Adrenal gland (tissue), 5 donors: ENCODE measurements around the gene LATS2.

Experiments used
- POLR2A ChIP-seq, 2 donors: fragments of 450-650 bp; IDR thresholded peaks; one replicate each; pipeline ENCODE4 v1.6.1; 2017; ENCODE audit warnings: antibody characterized with exemption in 2 of 2, mild to moderate bottlenecking in 2 of 2, moderate library complexity in 1 of 2
- TF ChIP-seq, protein P1 (sequence below), 6 experiments: fragments of 450-650 bp in 4 of 6; fragments of 200-600 bp in 2 of 6; sonication (generic) in 1 of 6; IDR thresholded peaks; 1 replicate in 5 of 6; 2 replicates in 1 of 6; pipeline versions ENCODE4 v1.5.1 to v1.8.0; 2016 to 2021; ENCODE audit warnings: antibody characterized with exemption in 6 of 6, mild to moderate bottlenecking in 2 of 6, moderate library complexity in 1 of 6
- donor health status: DM: no; HTN: no; CAD: no.

DNA sequence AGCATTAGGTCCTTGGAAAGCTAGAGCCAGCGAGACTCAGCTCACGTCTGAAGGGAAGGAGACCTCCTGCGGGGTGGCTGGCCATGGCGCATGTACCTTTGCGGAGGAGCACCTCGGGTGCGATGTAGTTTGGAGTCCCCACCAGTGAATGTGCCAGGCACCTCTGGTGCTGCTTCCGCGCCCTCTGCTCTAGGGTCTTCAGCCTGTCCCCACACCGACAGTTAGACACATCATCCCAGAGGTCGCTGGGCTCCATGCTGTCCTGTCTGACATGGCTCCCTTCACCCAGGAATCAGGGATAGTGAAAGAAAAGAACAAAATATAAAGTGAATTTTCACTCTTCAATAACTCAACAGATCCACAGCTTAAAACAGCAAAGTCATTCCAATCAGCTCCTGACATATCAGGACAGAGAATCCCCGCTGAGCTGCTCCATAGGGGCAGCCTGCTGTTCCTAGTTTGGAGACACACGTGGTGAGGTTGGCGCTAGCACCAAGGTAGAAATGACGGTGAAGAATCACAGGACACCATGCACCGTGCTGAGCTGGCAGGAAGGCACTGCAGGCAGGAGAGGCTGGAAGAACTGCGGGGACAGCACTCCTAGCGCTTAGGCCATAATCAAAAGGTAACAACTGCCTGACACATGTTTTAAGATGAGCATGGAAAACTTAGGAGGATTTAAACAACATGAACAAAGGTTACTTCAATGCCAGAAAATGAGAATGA is 79.9 kb downstream of the LATS2 start:
- TF ChIP-seq POLR2A (IDR thresholded peaks at IDR 0.05), result no peak
- TF ChIP-seq, protein P1, sequence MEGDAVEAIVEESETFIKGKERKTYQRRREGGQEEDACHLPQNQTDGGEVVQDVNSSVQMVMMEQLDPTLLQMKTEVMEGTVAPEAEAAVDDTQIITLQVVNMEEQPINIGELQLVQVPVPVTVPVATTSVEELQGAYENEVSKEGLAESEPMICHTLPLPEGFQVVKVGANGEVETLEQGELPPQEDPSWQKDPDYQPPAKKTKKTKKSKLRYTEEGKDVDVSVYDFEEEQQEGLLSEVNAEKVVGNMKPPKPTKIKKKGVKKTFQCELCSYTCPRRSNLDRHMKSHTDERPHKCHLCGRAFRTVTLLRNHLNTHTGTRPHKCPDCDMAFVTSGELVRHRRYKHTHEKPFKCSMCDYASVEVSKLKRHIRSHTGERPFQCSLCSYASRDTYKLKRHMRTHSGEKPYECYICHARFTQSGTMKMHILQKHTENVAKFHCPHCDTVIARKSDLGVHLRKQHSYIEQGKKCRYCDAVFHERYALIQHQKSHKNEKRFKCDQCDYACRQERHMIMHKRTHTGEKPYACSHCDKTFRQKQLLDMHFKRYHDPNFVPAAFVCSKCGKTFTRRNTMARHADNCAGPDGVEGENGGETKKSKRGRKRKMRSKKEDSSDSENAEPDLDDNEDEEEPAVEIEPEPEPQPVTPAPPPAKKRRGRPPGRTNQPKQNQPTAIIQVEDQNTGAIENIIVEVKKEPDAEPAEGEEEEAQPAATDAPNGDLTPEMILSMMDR (IDR thresholded peaks at IDR 0.05), result no peak
